SK-N-SH (cell line): ENCODE results near the gene SUSD3. TPM values are rescaled to one million over a fixed set of nuclear protein-coding genes. Genes with fewer than 3 reads are reported as not detected.
"Not testable (repeated sequence)": the region's sequence is repeated elsewhere in the genome, so short reads cannot be mapped to it uniquely, and the experiment has no call there.

Experiments
- CTCF ChIA-PET: fragments of 300-600, 350-600 bp; formaldehyde crosslinking; extraction: SDS; loops from one replicate; lab custom pipeline; 2021; lab: Yijun Ruan, JAX
- POLR2A ChIA-PET: fragments of 350-600 bp; sonication (Branson Sonifier 250); formaldehyde crosslinking; extraction: SDS; loops from one replicate; lab custom pipeline; 2020; ENCODE audit warnings: antibody characterized with exemption, inconsistent platforms; lab: Yijun Ruan, JAX
- DNase-seq: peaks from one replicate; pipeline ENCODE4 v3.0.0; 2012
- H2AFZ ChIP-seq: fragments of 200-600 bp; sonication (generic); 2 replicates; pipeline ENCODE4 v1.8.1; 2016; ENCODE audit warnings: antibody characterized with exemption, mild to moderate bottlenecking, low read depth
- H3F3A ChIP-seq: fragments of 200-600 bp; sonication (generic); replicated peaks from 2 replicates; pipeline ENCODE3; 2016; ENCODE audit warnings: antibody characterized with exemption, mild to moderate bottlenecking; ENCODE audit not compliant: insufficient read depth
- H3K27ac ChIP-seq, 2 experiments: fragments of 200-500 bp in 1 of 2; fragments of 200-600 bp in 1 of 2; sonication (Bioruptor generic) in 1 of 2; sonication (generic), shearing (Covaris generic) in 1 of 2; 2 replicates each; pipeline versions ENCODE4 v1.5.1 to v1.6.1; 2014 to 2016; ENCODE audit warnings: low read depth in 2 of 2, inconsistent platforms in 1 of 2, low read length in 1 of 2, mild to moderate bottlenecking in 1 of 2, mixed read lengths in 1 of 2
- H3K27me3 ChIP-seq: fragments of 200-600 bp; sonication (generic), shearing (Covaris generic); 2 replicates; pipeline ENCODE4 v1.6.1; 2016; ENCODE audit warnings: mixed run types; ENCODE audit not compliant: insufficient read depth
- H3K36me3 ChIP-seq, 2 experiments: fragments of 200-500 bp in 1 of 2; fragments of 200-600 bp in 1 of 2; sonication (Bioruptor generic) in 1 of 2; sonication (generic) in 1 of 2; replicated peaks in 1 of 2; 2 replicates each; pipeline versions ENCODE3 to v1.5.1; 2014 to 2016; ENCODE audit warnings: low read length in 1 of 2, mild to moderate bottlenecking in 1 of 2; ENCODE audit not compliant: insufficient read depth in 2 of 2, control insufficient read depth in 1 of 2
- H3K4me1 ChIP-seq, 2 experiments: fragments of 200-500 bp in 1 of 2; fragments of 200-600 bp in 1 of 2; sonication (Bioruptor generic) in 1 of 2; sonication (generic), shearing (Covaris generic) in 1 of 2; 2 replicates each; pipeline versions ENCODE4 v1.5.1 to v1.6.1; 2014 to 2016; ENCODE audit warnings: low read depth in 1 of 2, low read length in 1 of 2, mixed run types in 1 of 2; ENCODE audit not compliant: insufficient read depth in 2 of 2, control insufficient read depth in 1 of 2
- H3K4me2 ChIP-seq: fragments of 200-600 bp; sonication (generic), shearing (Covaris generic); 2 replicates; pipeline ENCODE4 v1.6.1; 2017; ENCODE audit warnings: mixed run types
- H3K4me3 ChIP-seq, 2 experiments: fragments of 200-500 bp in 1 of 2; fragments of 200-600 bp in 1 of 2; sonication (Bioruptor generic) in 1 of 2; sonication (generic), shearing (Covaris generic) in 1 of 2; 2 replicates each; pipeline versions ENCODE4 v1.5.1 to v1.8.1; 2014 to 2016; ENCODE audit warnings: low read depth in 2 of 2, inconsistent platforms in 1 of 2, low read length in 1 of 2, mild to moderate bottlenecking in 1 of 2, mixed read lengths in 1 of 2, moderate library complexity in 1 of 2
- H3K79me2 ChIP-seq: fragments of 200-600 bp; sonication (generic); 2 replicates; pipeline ENCODE4 v1.8.1; 2017; ENCODE audit warnings: mild to moderate bottlenecking; ENCODE audit not compliant: insufficient read depth
- H3K9ac ChIP-seq: fragments of 200-600 bp; sonication (generic); 2 replicates; pipeline ENCODE4 v1.6.1; 2017; ENCODE audit warnings: mixed run types
- H3K9me2 ChIP-seq: fragments of 200-600 bp; sonication (generic); 2 replicates; pipeline ENCODE4 v1.6.1; 2017; ENCODE audit warnings: mixed run types
- H3K9me3 ChIP-seq: fragments of 200-600 bp; sonication (generic); 2 replicates; pipeline ENCODE4 v1.6.1; 2017; ENCODE audit warnings: mixed run types, mild to moderate bottlenecking, moderate library complexity
- H4K20me1 ChIP-seq: fragments of 200-600 bp; sonication (generic); 2 replicates; pipeline ENCODE4 v1.6.1; 2017; ENCODE audit warnings: mild to moderate bottlenecking, mixed run types; ENCODE audit not compliant: insufficient read depth
- EZH2phosphoT487 ChIP-seq: fragments of 200-600 bp; sonication (generic); IDR thresholded peaks from 2 replicates; pipeline ENCODE4 v1.6.1; 2017; ENCODE audit warnings: low read depth, mixed run types, mild to moderate bottlenecking, antibody characterized with exemption, moderate library complexity, borderline replicate concordance
- FOXM1 ChIP-seq: IDR thresholded peaks from 2 replicates; pipeline ENCODE4 v1.4.0; 2012; ENCODE audit warnings: low read depth, mild to moderate bottlenecking
- GATA2 ChIP-seq: sonication (generic); formaldehyde crosslinking; IDR thresholded peaks from 2 replicates; pipeline ENCODE4 v1.5.0; 2020; ENCODE audit warnings: mild to moderate bottlenecking, missing genetic modification reagents
- JUND ChIP-seq: IDR thresholded peaks from 2 replicates; pipeline ENCODE4 v1.4.0; 2012
- MXI1 ChIP-seq: IDR thresholded peaks from 2 replicates; pipeline ENCODE4 v1.6.1; 2012; ENCODE audit warnings: mild to moderate bottlenecking, low read depth, low read length, improper control_type of control experiment
- NRF1 ChIP-seq: IDR thresholded peaks from 2 replicates; pipeline ENCODE4 v1.6.1; 2012; ENCODE audit warnings: low read depth, mild to moderate bottlenecking, low read length
- POLR2AphosphoS5 ChIP-seq: IDR thresholded peaks from 2 replicates; pipeline ENCODE4 v1.6.1; 2012; ENCODE audit warnings: low read depth, low read length
- RAD21 ChIP-seq: IDR thresholded peaks from 2 replicates; pipeline ENCODE4 v1.6.1; 2012; ENCODE audit warnings: mild to moderate bottlenecking, low read length
- RFX5 ChIP-seq: IDR thresholded peaks from 2 replicates; pipeline ENCODE4 v1.6.1; 2012; ENCODE audit warnings: mild to moderate bottlenecking, improper control_type of control experiment, low read length
- RXRA ChIP-seq: IDR thresholded peaks from 2 replicates; pipeline ENCODE4 v1.4.0; 2012; ENCODE audit warnings: low read depth, mild to moderate bottlenecking, borderline replicate concordance
- SMC3 ChIP-seq: IDR thresholded peaks from 2 replicates; pipeline ENCODE4 v1.6.1; 2012; ENCODE audit warnings: low read depth, low read length, improper control_type of control experiment
- TAF1 ChIP-seq: IDR thresholded peaks from 2 replicates; pipeline ENCODE4 v1.6.1; 2012; ENCODE audit warnings: low read depth, mild to moderate bottlenecking, low read length, moderate library complexity, borderline replicate concordance
- WGBS: methylation state at CpG from one replicate; pipeline ENCODE4 v1.1.6; 2017; ENCODE audit warnings: low lambda C conversion rate; 5-methylcytosine and 5-hydroxymethylcytosine counted together
- polyA plus RNA-seq, 3 experiments: library from polyadenylated mRNA; depleted of rRNA; stranded (reverse); fragments of >200 nt; gene quantifications; 2 replicates each; pipeline ENCODE4 v1.2.3, GENCODE V29; 2012
- TF ChIP-seq, protein P1 (sequence below): fragments of 200-600 bp; sonication (generic); IDR thresholded peaks from 2 replicates; pipeline ENCODE4 v1.6.1; 2017; ENCODE audit warnings: antibody characterized with exemption, mild to moderate bottlenecking, moderate library complexity
- TF ChIP-seq, protein P2 (sequence below): IDR thresholded peaks from 2 replicates; pipeline ENCODE4 v1.6.1; 2012; ENCODE audit warnings: mild to moderate bottlenecking, low read depth, low read length, moderate library complexity
- TF ChIP-seq, protein P3 (sequence below): IDR thresholded peaks from 2 replicates; pipeline ENCODE4 v1.4.0; 2012; ENCODE audit warnings: low read depth, borderline replicate concordance

SUSD3 gene
- polyA plus RNA-seq, 1 of the 3 experiments (the other 2 are of a cell fraction): 0.49 TPM

GRCh38 chr9:93012963-93013855 is 45.3 kb upstream of the SUSD3 start:
- H3K27ac ChIP-seq: no peak overlapping the region
- WGBS: 59% methylated on average over 7 of the region's 14 CpGs
- H3K4me1 ChIP-seq: peaks cover 0 to 15% of the 10 kb centered on the region in 2 experiments; a peak in 1 of 4 replicates
- no peak overlapping the region for H2AFZ ChIP-seq
- CTCF ChIA-PET: interaction anchor here (2.7 kb wide), 1 partner anchor 9 kb away, joined by 18 read pairs; no protein-coding TSS in a partner anchor
- POLR2A ChIA-PET: no interaction called here
- H3K27me3 ChIP-seq: no peaks in the 10 kb centered on the region
- no peaks in the 10 kb centered on the region for H3K9me2 ChIP-seq
- H3K4me3 ChIP-seq: no peak overlapping the region
- no peak overlapping the region for H3K9ac ChIP-seq
- H3K4me2 ChIP-seq: no peak overlapping the region
- H3K36me3 ChIP-seq: no peaks in the 10 kb centered on the region
- DNase-seq: peak; percentile 5
- no peaks in the 10 kb centered on the region for H3K9me3 ChIP-seq
- H3F3A ChIP-seq: no peaks in the 10 kb centered on the region
- no peaks in the 10 kb centered on the region for H4K20me1 ChIP-seq
- H3K79me2 ChIP-seq: no peaks in the 10 kb centered on the region
- TF ChIP-seq RFX5 (no peak), RAD21 (no peak), MXI1 (no peak), FOXM1 (no peak)
- TF ChIP-seq, protein P1, sequence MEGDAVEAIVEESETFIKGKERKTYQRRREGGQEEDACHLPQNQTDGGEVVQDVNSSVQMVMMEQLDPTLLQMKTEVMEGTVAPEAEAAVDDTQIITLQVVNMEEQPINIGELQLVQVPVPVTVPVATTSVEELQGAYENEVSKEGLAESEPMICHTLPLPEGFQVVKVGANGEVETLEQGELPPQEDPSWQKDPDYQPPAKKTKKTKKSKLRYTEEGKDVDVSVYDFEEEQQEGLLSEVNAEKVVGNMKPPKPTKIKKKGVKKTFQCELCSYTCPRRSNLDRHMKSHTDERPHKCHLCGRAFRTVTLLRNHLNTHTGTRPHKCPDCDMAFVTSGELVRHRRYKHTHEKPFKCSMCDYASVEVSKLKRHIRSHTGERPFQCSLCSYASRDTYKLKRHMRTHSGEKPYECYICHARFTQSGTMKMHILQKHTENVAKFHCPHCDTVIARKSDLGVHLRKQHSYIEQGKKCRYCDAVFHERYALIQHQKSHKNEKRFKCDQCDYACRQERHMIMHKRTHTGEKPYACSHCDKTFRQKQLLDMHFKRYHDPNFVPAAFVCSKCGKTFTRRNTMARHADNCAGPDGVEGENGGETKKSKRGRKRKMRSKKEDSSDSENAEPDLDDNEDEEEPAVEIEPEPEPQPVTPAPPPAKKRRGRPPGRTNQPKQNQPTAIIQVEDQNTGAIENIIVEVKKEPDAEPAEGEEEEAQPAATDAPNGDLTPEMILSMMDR: no peak

- H3K4me1 ChIP-seq: peaks cover 0 to 15% of the 10 kb centered on the region in 2 experiments; a peak in 1 of 4 replicates
- WGBS: 57% methylated on average over 8 of the region's 13 CpGs
Observed at GRCh38 chr9:93013856-93014582, 44.5 kb upstream of the SUSD3 start.

DNA sequence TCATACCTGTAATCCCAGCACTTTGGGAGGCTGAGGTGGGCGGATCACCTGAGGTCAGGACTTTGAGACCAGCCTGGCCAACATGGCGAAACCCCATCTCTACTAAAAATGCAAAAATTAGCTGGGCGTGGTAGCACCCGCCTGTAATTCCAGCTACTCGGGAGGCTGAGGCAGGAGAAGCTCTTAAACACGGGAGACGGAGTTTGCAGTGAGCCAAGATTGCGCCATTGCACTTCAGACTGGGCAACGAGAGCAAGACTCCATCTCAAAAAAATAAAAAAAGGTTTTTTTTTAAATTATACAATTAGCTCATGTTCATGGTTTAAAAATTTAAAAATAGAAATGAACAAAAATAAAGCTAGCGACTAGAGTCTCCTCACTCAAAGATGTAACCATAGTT is 43.3 kb upstream of the SUSD3 start:
- H3K27ac ChIP-seq, POLR2A ChIA-PET, H3K4me3 ChIP-seq, H3K36me3 ChIP-seq, H3K9me2 ChIP-seq, H3K79me2 ChIP-seq, H3F3A ChIP-seq, H3K9me3 ChIP-seq, H3K27me3 ChIP-seq, H2AFZ ChIP-seq, H3K4me1 ChIP-seq, H3K4me2 ChIP-seq, DNase-seq, H3K9ac ChIP-seq, H4K20me1 ChIP-seq: not testable (repeated sequence)
- 67% methylated on average over 9 of the region's 10 CpGs for WGBS
- CTCF ChIA-PET: interaction anchor here (0.6 to 1.9 kb wide), 4 partner anchors 12 to 178 kb away, joined by 3 to 12 read pairs (median 4); no protein-coding TSS in a partner anchor

More at GRCh38 chr9:93013856-93014582, 44.5 kb upstream of the SUSD3 start:
- CTCF ChIA-PET: interaction anchor here (2.7 kb wide), 1 partner anchor 10 kb away, joined by 18 read pairs; no protein-coding TSS in a partner anchor
- Histone ChIP-seq H3K9ac (no peak overlapping the region), H3K4me2 (no peak overlapping the region), H3K79me2 (no peaks in the 10 kb centered on the region), H3K9me3 (no peaks in the 10 kb centered on the region), H3K9me2 (no peaks in the 10 kb centered on the region), H3K27me3 (no peaks in the 10 kb centered on the region), H2AFZ (no peak overlapping the region), H3K27ac (no peak overlapping the region), H3K4me3 (no peak overlapping the region), H3F3A (no peaks in the 10 kb centered on the region), H4K20me1 (no peaks in the 10 kb centered on the region), H3K36me3 (no peaks in the 10 kb centered on the region)
- POLR2A ChIA-PET: no interaction called here
- TF ChIP-seq JUND: no peak
- TF ChIP-seq POLR2AphosphoS5: no peak
- TF ChIP-seq FOXM1: no peak
- no peak for TF ChIP-seq RXRA
- no peak for TF ChIP-seq NRF1
- no peak for TF ChIP-seq EZH2phosphoT487
- TF ChIP-seq, protein P2, sequence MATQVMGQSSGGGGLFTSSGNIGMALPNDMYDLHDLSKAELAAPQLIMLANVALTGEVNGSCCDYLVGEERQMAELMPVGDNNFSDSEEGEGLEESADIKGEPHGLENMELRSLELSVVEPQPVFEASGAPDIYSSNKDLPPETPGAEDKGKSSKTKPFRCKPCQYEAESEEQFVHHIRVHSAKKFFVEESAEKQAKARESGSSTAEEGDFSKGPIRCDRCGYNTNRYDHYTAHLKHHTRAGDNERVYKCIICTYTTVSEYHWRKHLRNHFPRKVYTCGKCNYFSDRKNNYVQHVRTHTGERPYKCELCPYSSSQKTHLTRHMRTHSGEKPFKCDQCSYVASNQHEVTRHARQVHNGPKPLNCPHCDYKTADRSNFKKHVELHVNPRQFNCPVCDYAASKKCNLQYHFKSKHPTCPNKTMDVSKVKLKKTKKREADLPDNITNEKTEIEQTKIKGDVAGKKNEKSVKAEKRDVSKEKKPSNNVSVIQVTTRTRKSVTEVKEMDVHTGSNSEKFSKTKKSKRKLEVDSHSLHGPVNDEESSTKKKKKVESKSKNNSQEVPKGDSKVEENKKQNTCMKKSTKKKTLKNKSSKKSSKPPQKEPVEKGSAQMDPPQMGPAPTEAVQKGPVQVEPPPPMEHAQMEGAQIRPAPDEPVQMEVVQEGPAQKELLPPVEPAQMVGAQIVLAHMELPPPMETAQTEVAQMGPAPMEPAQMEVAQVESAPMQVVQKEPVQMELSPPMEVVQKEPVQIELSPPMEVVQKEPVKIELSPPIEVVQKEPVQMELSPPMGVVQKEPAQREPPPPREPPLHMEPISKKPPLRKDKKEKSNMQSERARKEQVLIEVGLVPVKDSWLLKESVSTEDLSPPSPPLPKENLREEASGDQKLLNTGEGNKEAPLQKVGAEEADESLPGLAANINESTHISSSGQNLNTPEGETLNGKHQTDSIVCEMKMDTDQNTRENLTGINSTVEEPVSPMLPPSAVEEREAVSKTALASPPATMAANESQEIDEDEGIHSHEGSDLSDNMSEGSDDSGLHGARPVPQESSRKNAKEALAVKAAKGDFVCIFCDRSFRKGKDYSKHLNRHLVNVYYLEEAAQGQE: no peak
- TF ChIP-seq SMC3: no peak
- TF ChIP-seq, protein P3, sequence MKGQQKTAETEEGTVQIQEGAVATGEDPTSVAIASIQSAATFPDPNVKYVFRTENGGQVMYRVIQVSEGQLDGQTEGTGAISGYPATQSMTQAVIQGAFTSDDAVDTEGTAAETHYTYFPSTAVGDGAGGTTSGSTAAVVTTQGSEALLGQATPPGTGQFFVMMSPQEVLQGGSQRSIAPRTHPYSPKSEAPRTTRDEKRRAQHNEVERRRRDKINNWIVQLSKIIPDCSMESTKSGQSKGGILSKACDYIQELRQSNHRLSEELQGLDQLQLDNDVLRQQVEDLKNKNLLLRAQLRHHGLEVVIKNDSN: no peak
- TF ChIP-seq TAF1: no peak
- TF ChIP-seq GATA2 (CRISPR knock-in tag): no peak
- peak; percentile 11 for DNase-seq
